Ramos (cell line): ENCODE results near the gene ZNF107.

Experiments
- in situ Hi-C: fragments of 300-500 bp; cut with MboI; formaldehyde crosslinking; loops from one replicate; pipeline ENCODE4 v1.14.3; 2022; ENCODE audit warnings: low sequenced_read_pairs; ENCODE audit not compliant: unreplicated experiment

The ZNF107 gene

GRCh38 chr7:64665980-64666662 lies at the start of gene ZNF107:
ZNF107 (plus strand) TSS chr7:64666133; CDS start chr7:64666283, 150 bp downstream.
- in situ Hi-C loops, result loop anchor here (25.0 kb wide), 1 partner anchor 246 kb away; the partner anchor contains the start of gene ZNF273

GRCh38 chr7:64618785-64619456 lies 47.0 kb upstream of the ZNF107 start:
- in situ Hi-C loops, result loop anchor here (25.0 kb wide), 2 partner anchors 432 to 1607 kb away; no protein-coding TSS in a partner anchor

- in situ Hi-C loops, result loop anchor here (25.0 kb wide), 2 partner anchors 432 to 1607 kb away; no protein-coding TSS in a partner anchor
These were observed 46.2 kb upstream of the ZNF107 start for GRCh38 chr7:64619705-64620104.

- in situ Hi-C loops, result loop anchor here (25.0 kb wide), 2 partner anchors 434 to 1609 kb away; no protein-coding TSS in a partner anchor
These were observed 44.3 kb upstream of the ZNF107 start for GRCh38 chr7:64621656-64622055.

- in situ Hi-C loops, result no loop called here
These were observed 40.5 kb upstream of the ZNF107 start for GRCh38 chr7:64625114-64626082.

- in situ Hi-C loops, result no loop called here
These were observed 39.9 kb upstream of the ZNF107 start for GRCh38 chr7:64626083-64626469.

GRCh38 chr7:64626557-64626956 lies 39.4 kb upstream of the ZNF107 start:
- in situ Hi-C loops, result no loop called here

GRCh38 chr7:64628192-64628591 lies 37.7 kb upstream of the ZNF107 start:
- in situ Hi-C loops, result no loop called here

- in situ Hi-C loops, result no loop called here
These were observed 37.2 kb upstream of the ZNF107 start for GRCh38 chr7:64628721-64629120.

- in situ Hi-C loops, result no loop called here
These were observed 35.4 kb upstream of the ZNF107 start for GRCh38 chr7:64630496-64630895.

- in situ Hi-C loops, result no loop called here
These were observed 33.9 kb upstream of the ZNF107 start for GRCh38 chr7:64632029-64632428.

- in situ Hi-C loops, result no loop called here
These were observed 32.5 kb upstream of the ZNF107 start for GRCh38 chr7:64633401-64633800.

GRCh38 chr7:64634406-64635062 lies 31.4 kb upstream of the ZNF107 start:
- in situ Hi-C loops, result no loop called here

- in situ Hi-C loops, result no loop called here
These were observed 29.5 kb upstream of the ZNF107 start for GRCh38 chr7:64636386-64636785.

- in situ Hi-C loops, result no loop called here
These were observed 28.1 kb upstream of the ZNF107 start for GRCh38 chr7:64637521-64638445.

GRCh38 chr7:64638822-64639221 lies 27.1 kb upstream of the ZNF107 start:
- in situ Hi-C loops, result no loop called here

- in situ Hi-C loops, result no loop called here
These were observed 26.5 kb upstream of the ZNF107 start for GRCh38 chr7:64639267-64640001.

- in situ Hi-C loops, result no loop called here
These were observed 25.4 kb upstream of the ZNF107 start for GRCh38 chr7:64640504-64640903.
